Measurements from ENCODE around the gene FCMR. TPM values are rescaled to one million over a fixed set of nuclear protein-coding genes. Genes with fewer than 3 reads are reported as not detected.

Gene FCMR
- total and polyA plus RNA-seq, 2 experiments from 2014 or later = 0.84 TPM; not detected in 1

GRCh38 chr1:206960676-206961386, 39.1 kb upstream of the FCMR start:
- no peak overlapping the region for H3K4me2 ChIP-seq
- no peaks in the 10 kb centered on the region for H3K79me2 ChIP-seq (replicated peaks; ENCODE audit: insufficient read depth)
- H3K27me3 ChIP-seq (ENCODE audit: insufficient read depth) = no peaks in the 10 kb centered on the region
- no peaks in the 10 kb centered on the region for H3K4me1 ChIP-seq (ENCODE audit: insufficient read depth)
- Mint-ChIP-seq H3K36me3 (ENCODE audit: low read depth) (no peaks in the 10 kb centered on the region), H3K4me3 (no peak overlapping the region), H3K27ac (no peak overlapping the region), H3K4me1 (no peaks in the 10 kb centered on the region), H3K9me3 (no peaks in the 10 kb centered on the region), H3K27me3 (ENCODE audit: insufficient read depth, low read depth, poor library complexity) (peaks cover 4% of the 10 kb centered on the region)
- H3F3A ChIP-seq (replicated peaks; ENCODE audit: low read depth) = no peaks in the 10 kb centered on the region
- no peak overlapping the region for H3K4me3 ChIP-seq
- ATAC-seq = no peak
- TF ChIP-seq CTCF (conservative IDR thresholded peaks at IDR 0.05; ENCODE audit: low read depth in 2 of 2) = no peak
- no peak for TF ChIP-seq REST (IDR thresholded peaks at IDR 0.05; ENCODE audit: unreplicated experiment)
- TF ChIP-seq EZH2phosphoT487 (IDR thresholded peaks at IDR 0.05; ENCODE audit: unreplicated experiment) = no peak
- no peak for TF ChIP-seq ZNF331 (CRISPR knock-in tag; IDR thresholded peaks at IDR 0.05; ENCODE audit: low read depth)
- TF ChIP-seq ZNF462 (CRISPR knock-in tag; IDR thresholded peaks at IDR 0.05) = no peak
- no peak for TF ChIP-seq EZH2 (IDR thresholded peaks at IDR 0.05; ENCODE audit: low read depth, unreplicated experiment)
- TF ChIP-seq JUNB (IDR thresholded peaks at IDR 0.05; ENCODE audit: unreplicated experiment) = no peak
- no peak for TF ChIP-seq POLR2AphosphoS5 (IDR thresholded peaks at IDR 0.05; ENCODE audit: low read depth)
- no peak for TF ChIP-seq ETS1 (IDR thresholded peaks at IDR 0.05)
- H2AFZ ChIP-seq = no peak overlapping the region
- no peak for DNase-seq (ENCODE audit: low spot score)
- H3K9me2 ChIP-seq (ENCODE audit: insufficient read depth) = no peaks in the 10 kb centered on the region; the same call in 1 of the 2 replicates
- no peak overlapping the region for H3K27ac ChIP-seq (ENCODE audit: low read depth)
- H4K20me1 ChIP-seq (replicated peaks; ENCODE audit: insufficient read depth) = no peaks in the 10 kb centered on the region
- no peaks in the 10 kb centered on the region for H3K36me3 ChIP-seq (ENCODE audit: insufficient read depth)
